ENCODE measurements around the gene COPG2.
"Not testable (repeated sequence)": the region's sequence is repeated elsewhere in the genome, so short reads cannot be mapped to it uniquely, and the experiment has no call there.

The COPG2 gene

GRCh38 chr7:130595986-130596385, 72.6 kb downstream of the COPG2 start:
- Histone ChIP-seq H3K79me2 (ENCODE audit: insufficient read depth, low read depth) (no peaks in the 10 kb centered on the region), H3K4me2 (no peak overlapping the region), H3K27me3 (ENCODE audit: insufficient read depth, low read depth) (no peaks in the 10 kb centered on the region), H3K36me3 (ENCODE audit: insufficient read depth) (no peaks in the 10 kb centered on the region), H3K4me3 (IDR thresholded peaks at IDR 0.05; ENCODE audit: insufficient read depth, low read depth, low read length) (no peak overlapping the region), H3K9ac (no peak overlapping the region), H2AFZ (ENCODE audit: low read depth) (no peak overlapping the region), H3K27ac (no peak overlapping the region), H4K20me1 (ENCODE audit: insufficient read depth) (no peaks in the 10 kb centered on the region), H3K4me1 (ENCODE audit: low read depth, poor library complexity, severe bottlenecking) (no peaks in the 10 kb centered on the region)
- no peak for TF ChIP-seq CTCF (conservative IDR thresholded peaks at IDR 0.05; ENCODE audit: low read depth, low read length)

- no peak overlapping the region for H3K4me3 ChIP-seq (IDR thresholded peaks at IDR 0.05; ENCODE audit: insufficient read depth, low read depth, low read length)
- no peaks in the 10 kb centered on the region for H3K4me1 ChIP-seq (ENCODE audit: low read depth, poor library complexity, severe bottlenecking)
- H2AFZ ChIP-seq (ENCODE audit: low read depth), result no peak overlapping the region
- no peak overlapping the region for H3K9ac ChIP-seq
- no peak overlapping the region for H3K27ac ChIP-seq
- no peak for TF ChIP-seq CTCF (conservative IDR thresholded peaks at IDR 0.05; ENCODE audit: low read depth, low read length)
- no peaks in the 10 kb centered on the region for H3K36me3 ChIP-seq (ENCODE audit: insufficient read depth)
- H3K4me2 ChIP-seq, result no peak overlapping the region
- H4K20me1 ChIP-seq (ENCODE audit: insufficient read depth), result no peaks in the 10 kb centered on the region
- H3K79me2 ChIP-seq (ENCODE audit: insufficient read depth, low read depth), result no peaks in the 10 kb centered on the region
- no peaks in the 10 kb centered on the region for H3K27me3 ChIP-seq (ENCODE audit: insufficient read depth, low read depth)
Observed at GRCh38 chr7:130593033-130593432, 75.5 kb downstream of the COPG2 start.

GRCh38 chr7:130591464-130591863, 77.1 kb downstream of the COPG2 start:
- not testable (repeated sequence) for H3K27ac ChIP-seq; H3K79me2 ChIP-seq (ENCODE audit: insufficient read depth, low read depth); H3K4me1 ChIP-seq (ENCODE audit: low read depth, poor library complexity, severe bottlenecking); H4K20me1 ChIP-seq (ENCODE audit: insufficient read depth); H3K4me3 ChIP-seq (IDR thresholded peaks at IDR 0.05; ENCODE audit: insufficient read depth, low read depth, low read length); H2AFZ ChIP-seq (ENCODE audit: low read depth); H3K9ac ChIP-seq; H3K4me2 ChIP-seq; H3K36me3 ChIP-seq (ENCODE audit: insufficient read depth); H3K27me3 ChIP-seq (ENCODE audit: insufficient read depth, low read depth)

GRCh38 chr7:130585932-130586331, 82.6 kb downstream of the COPG2 start:
- not testable (repeated sequence) for H3K27me3 ChIP-seq (ENCODE audit: insufficient read depth, low read depth); H3K4me3 ChIP-seq (IDR thresholded peaks at IDR 0.05; ENCODE audit: insufficient read depth, low read depth, low read length); H3K27ac ChIP-seq; H3K79me2 ChIP-seq (ENCODE audit: insufficient read depth, low read depth); H3K36me3 ChIP-seq (ENCODE audit: insufficient read depth); H4K20me1 ChIP-seq (ENCODE audit: insufficient read depth); H3K4me2 ChIP-seq; H2AFZ ChIP-seq (ENCODE audit: low read depth); H3K4me1 ChIP-seq (ENCODE audit: low read depth, poor library complexity, severe bottlenecking); H3K9ac ChIP-seq

- H3K9ac ChIP-seq; H3K4me2 ChIP-seq; H3K27ac ChIP-seq; H3K27me3 ChIP-seq (ENCODE audit: insufficient read depth, low read depth); H3K79me2 ChIP-seq (ENCODE audit: insufficient read depth, low read depth); H3K36me3 ChIP-seq (ENCODE audit: insufficient read depth); H3K4me3 ChIP-seq (IDR thresholded peaks at IDR 0.05; ENCODE audit: insufficient read depth, low read depth, low read length); H2AFZ ChIP-seq (ENCODE audit: low read depth); H4K20me1 ChIP-seq (ENCODE audit: insufficient read depth); H3K4me1 ChIP-seq (ENCODE audit: low read depth, poor library complexity, severe bottlenecking): not testable (repeated sequence)
Observed at GRCh38 chr7:130575110-130575509, 93.4 kb downstream of the COPG2 start.

- H4K20me1 ChIP-seq (ENCODE audit: insufficient read depth); H2AFZ ChIP-seq (ENCODE audit: low read depth); H3K4me2 ChIP-seq; H3K27ac ChIP-seq; H3K9ac ChIP-seq; H3K27me3 ChIP-seq (ENCODE audit: insufficient read depth, low read depth); H3K79me2 ChIP-seq (ENCODE audit: insufficient read depth, low read depth); H3K4me3 ChIP-seq (IDR thresholded peaks at IDR 0.05; ENCODE audit: insufficient read depth, low read depth, low read length); H3K36me3 ChIP-seq (ENCODE audit: insufficient read depth); H3K4me1 ChIP-seq (ENCODE audit: low read depth, poor library complexity, severe bottlenecking): not testable (repeated sequence)
Observed at GRCh38 chr7:130570144-130570543, 98.4 kb downstream of the COPG2 start.

Data from KMS-11 (cell line).